HG02798 (cell line): ENCODE results near the gene SLC7A14.

Experiments used
- ATAC-seq: cut with Tn5 transposase; IDR thresholded peaks from one replicate; pipeline ENCODE4 v1.9.1; 2021; ENCODE audit warnings: mild to moderate bottlenecking; ENCODE audit not compliant: unreplicated experiment, poor library complexity

The SLC7A14 gene

DNA sequence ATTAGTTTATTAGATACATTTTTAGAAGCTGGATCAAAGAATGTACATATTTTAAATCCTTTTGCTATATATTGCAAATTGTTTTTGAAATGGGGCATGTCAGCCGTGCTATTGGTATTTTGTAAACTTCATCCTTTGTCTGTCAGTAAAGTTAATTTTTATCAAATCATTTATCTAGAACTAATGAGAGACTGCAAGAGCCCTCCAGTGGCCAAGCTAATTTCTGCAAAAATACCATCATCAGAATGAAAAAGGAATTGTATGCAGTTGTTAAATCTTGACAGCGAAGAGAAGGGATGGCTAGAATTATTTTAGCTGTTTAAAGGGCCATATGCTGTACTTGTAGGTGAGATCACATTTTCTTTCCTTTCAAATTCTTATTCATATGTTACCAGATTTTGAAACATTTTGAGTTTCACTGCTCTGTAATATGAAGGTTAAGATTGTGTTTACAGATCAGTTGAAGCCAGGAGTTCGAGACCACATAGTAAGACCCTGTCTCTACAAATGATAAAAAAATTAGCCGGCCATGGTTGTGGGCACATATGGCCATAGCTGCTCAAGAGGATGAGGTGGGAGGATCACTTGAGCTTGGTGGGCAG lies 175.3 kb downstream of the SLC7A14 start:
- no peak for ATAC-seq
